ENCODE measurements around the gene ZNF207. TPM values are rescaled to one million over a fixed set of nuclear protein-coding genes. Genes with fewer than 3 reads are reported as not detected.

ZNF207 gene
- total and polyA plus RNA-seq, 2 experiments from 2014 or later: 171 to 240 TPM

- H3K4me3 Mint-ChIP-seq: no peak overlapping the region; the same call in 2 of the 3 replicates
- Histone ChIP-seq H2AFZ (no peak overlapping the region), H3F3A (replicated peaks; ENCODE audit: low read depth) (0 out of 2 replicates have a peak, but pooled peaks cover 2% of the 10 kb centered on the region), H3K27me3 (ENCODE audit: insufficient read depth) (no peaks in the 10 kb centered on the region), H3K79me2 (replicated peaks; ENCODE audit: insufficient read depth) (no peaks in the 10 kb centered on the region), H3K4me3 (no peak overlapping the region), H4K20me1 (replicated peaks; ENCODE audit: insufficient read depth) (no peaks in the 10 kb centered on the region), H3K4me1 (ENCODE audit: insufficient read depth) (peaks cover 10% of the 10 kb centered on the region), H3K4me2 (peak overlapping the region; percentile 19; the same call in 1 of the 2 replicates), H3K27ac (ENCODE audit: low read depth) (peak overlapping the region; percentile 47; the same call in 1 of the 2 replicates), H3K36me3 (ENCODE audit: insufficient read depth) (no peaks in the 10 kb centered on the region), H3K9me2 (ENCODE audit: insufficient read depth) (no peaks in the 10 kb centered on the region)
- H3K9me3 Mint-ChIP-seq: peaks cover 3% of the 10 kb centered on the region; the same call in 2 of the 3 replicates
- peaks cover 21% of the 10 kb centered on the region for H3K4me1 Mint-ChIP-seq
- ATAC-seq: peak; percentile 54
- 0 out of 2 replicates have a peak overlapping the region, but pooled peaks have one; percentile 29 for H3K27ac Mint-ChIP-seq
- TF ChIP-seq EZH2phosphoT487 (IDR thresholded peaks at IDR 0.05; ENCODE audit: unreplicated experiment) (no peak), EZH2 (IDR thresholded peaks at IDR 0.05; ENCODE audit: low read depth, unreplicated experiment) (no peak), ZNF114 (CRISPR knock-in tag; IDR thresholded peaks at IDR 0.05) (no peak), NANOG (IDR thresholded peaks at IDR 0.05; ENCODE audit: borderline replicate concordance) (no peak), JUNB (IDR thresholded peaks at IDR 0.05; ENCODE audit: unreplicated experiment) (no peak), ZNF462 (CRISPR knock-in tag; IDR thresholded peaks at IDR 0.05) (no peak), STAT1 (IDR thresholded peaks at IDR 0.05; ENCODE audit: unreplicated experiment) (no peak), ZNF331 (CRISPR knock-in tag; IDR thresholded peaks at IDR 0.05; ENCODE audit: low read depth) (no peak), POLR2AphosphoS5 (IDR thresholded peaks at IDR 0.05; ENCODE audit: low read depth) (no peak), CREB1 (CRISPR knock-in tag; IDR thresholded peaks at IDR 0.05; ENCODE audit: low read depth) (no peak)
- TF ChIP-seq, protein P1, sequence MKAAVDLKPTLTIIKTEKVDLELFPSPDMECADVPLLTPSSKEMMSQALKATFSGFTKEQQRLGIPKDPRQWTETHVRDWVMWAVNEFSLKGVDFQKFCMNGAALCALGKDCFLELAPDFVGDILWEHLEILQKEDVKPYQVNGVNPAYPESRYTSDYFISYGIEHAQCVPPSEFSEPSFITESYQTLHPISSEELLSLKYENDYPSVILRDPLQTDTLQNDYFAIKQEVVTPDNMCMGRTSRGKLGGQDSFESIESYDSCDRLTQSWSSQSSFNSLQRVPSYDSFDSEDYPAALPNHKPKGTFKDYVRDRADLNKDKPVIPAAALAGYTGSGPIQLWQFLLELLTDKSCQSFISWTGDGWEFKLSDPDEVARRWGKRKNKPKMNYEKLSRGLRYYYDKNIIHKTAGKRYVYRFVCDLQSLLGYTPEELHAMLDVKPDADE (IDR thresholded peaks at IDR 0.05): no peak
- TF ChIP-seq, protein P2, sequence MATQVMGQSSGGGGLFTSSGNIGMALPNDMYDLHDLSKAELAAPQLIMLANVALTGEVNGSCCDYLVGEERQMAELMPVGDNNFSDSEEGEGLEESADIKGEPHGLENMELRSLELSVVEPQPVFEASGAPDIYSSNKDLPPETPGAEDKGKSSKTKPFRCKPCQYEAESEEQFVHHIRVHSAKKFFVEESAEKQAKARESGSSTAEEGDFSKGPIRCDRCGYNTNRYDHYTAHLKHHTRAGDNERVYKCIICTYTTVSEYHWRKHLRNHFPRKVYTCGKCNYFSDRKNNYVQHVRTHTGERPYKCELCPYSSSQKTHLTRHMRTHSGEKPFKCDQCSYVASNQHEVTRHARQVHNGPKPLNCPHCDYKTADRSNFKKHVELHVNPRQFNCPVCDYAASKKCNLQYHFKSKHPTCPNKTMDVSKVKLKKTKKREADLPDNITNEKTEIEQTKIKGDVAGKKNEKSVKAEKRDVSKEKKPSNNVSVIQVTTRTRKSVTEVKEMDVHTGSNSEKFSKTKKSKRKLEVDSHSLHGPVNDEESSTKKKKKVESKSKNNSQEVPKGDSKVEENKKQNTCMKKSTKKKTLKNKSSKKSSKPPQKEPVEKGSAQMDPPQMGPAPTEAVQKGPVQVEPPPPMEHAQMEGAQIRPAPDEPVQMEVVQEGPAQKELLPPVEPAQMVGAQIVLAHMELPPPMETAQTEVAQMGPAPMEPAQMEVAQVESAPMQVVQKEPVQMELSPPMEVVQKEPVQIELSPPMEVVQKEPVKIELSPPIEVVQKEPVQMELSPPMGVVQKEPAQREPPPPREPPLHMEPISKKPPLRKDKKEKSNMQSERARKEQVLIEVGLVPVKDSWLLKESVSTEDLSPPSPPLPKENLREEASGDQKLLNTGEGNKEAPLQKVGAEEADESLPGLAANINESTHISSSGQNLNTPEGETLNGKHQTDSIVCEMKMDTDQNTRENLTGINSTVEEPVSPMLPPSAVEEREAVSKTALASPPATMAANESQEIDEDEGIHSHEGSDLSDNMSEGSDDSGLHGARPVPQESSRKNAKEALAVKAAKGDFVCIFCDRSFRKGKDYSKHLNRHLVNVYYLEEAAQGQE (IDR thresholded peaks at IDR 0.05; ENCODE audit: unreplicated experiment): no peak
- TF ChIP-seq, protein P3, sequence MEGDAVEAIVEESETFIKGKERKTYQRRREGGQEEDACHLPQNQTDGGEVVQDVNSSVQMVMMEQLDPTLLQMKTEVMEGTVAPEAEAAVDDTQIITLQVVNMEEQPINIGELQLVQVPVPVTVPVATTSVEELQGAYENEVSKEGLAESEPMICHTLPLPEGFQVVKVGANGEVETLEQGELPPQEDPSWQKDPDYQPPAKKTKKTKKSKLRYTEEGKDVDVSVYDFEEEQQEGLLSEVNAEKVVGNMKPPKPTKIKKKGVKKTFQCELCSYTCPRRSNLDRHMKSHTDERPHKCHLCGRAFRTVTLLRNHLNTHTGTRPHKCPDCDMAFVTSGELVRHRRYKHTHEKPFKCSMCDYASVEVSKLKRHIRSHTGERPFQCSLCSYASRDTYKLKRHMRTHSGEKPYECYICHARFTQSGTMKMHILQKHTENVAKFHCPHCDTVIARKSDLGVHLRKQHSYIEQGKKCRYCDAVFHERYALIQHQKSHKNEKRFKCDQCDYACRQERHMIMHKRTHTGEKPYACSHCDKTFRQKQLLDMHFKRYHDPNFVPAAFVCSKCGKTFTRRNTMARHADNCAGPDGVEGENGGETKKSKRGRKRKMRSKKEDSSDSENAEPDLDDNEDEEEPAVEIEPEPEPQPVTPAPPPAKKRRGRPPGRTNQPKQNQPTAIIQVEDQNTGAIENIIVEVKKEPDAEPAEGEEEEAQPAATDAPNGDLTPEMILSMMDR (conservative IDR thresholded peaks at IDR 0.05; ENCODE audit: low read depth in 2 of 2): no peak
- no peak for DNase-seq (ENCODE audit: low spot score)
- H3K27me3 Mint-ChIP-seq (ENCODE audit: insufficient read depth, low read depth, poor library complexity): peaks cover 6% of the 10 kb centered on the region
- 0 out of 3 replicates have a peak, but pooled peaks cover 2% of the 10 kb centered on the region for H3K36me3 Mint-ChIP-seq (ENCODE audit: low read depth)
Measured at GRCh38 chr17:32323811-32324491, 26.0 kb upstream of the ZNF207 start.

Measured in GM23338 (cell line).